ENCODE data around the gene SLC7A6OS.
A peak's percentile ranks its signal among the peaks of the same experiment; 100 is the strongest.
"Not testable (repeated sequence)": the region's sequence is repeated elsewhere in the genome, so short reads cannot be mapped to it uniquely, and the experiment has no call there.

Gene SLC7A6OS

DNA sequence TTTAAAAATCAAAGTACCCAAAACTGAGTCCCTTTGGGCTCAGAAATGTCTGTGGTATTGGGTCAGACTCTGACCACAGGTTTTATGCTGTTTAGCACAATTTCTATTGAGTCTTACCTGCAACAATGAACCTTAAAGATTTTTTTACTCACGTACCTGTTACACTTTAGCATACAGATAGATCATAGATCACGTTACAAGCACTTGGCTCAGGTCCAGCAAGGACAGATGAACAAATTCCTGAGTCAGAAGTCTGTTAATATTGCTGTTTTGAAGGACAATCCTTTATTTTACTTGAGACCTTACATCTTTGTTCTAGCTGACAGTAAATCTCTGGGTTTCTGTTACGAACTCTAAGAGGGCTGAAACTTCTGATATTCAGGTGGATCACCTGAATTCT, 12.8 kb downstream of the SLC7A6OS start:
- no peak for DNase-seq

DNA sequence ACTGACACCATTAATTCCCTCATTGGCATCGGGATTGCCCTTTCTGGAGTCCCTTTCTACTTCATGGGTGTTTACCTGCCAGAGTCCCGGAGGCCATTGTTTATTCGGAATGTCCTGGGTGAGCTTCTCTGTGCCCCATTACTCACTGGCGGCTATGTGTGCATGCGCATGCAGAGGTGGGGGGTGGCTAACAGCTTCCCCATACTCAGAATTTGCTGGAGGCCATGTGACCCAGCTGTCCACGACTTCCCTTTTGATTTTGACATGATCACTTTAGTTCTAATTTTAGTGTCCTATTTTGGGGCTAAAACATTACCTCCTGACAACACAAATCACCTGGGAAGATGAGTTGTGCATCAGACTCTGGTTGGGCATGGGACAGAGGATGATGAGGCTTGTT, 14.1 kb downstream of the SLC7A6OS start:
- no peak for DNase-seq

DNA sequence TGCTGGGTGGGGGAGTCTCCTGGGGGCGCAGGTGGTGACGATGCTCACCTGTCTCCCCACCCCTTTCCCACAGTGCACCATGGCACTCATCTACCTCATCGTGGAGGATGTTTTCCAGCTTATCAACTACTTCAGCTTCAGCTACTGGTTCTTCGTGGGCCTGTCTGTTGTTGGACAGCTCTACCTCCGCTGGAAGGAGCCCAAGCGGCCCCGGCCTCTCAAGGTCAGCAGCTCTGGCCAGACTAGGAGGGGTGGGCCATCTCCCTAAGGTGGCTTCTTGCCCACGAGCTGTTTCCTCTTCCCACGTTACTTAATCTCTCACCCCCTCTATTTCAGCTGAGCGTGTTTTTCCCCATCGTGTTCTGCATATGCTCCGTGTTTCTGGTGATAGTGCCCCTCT, 14.5 kb downstream of the SLC7A6OS start:
- DNase-seq = no peak

DNA sequence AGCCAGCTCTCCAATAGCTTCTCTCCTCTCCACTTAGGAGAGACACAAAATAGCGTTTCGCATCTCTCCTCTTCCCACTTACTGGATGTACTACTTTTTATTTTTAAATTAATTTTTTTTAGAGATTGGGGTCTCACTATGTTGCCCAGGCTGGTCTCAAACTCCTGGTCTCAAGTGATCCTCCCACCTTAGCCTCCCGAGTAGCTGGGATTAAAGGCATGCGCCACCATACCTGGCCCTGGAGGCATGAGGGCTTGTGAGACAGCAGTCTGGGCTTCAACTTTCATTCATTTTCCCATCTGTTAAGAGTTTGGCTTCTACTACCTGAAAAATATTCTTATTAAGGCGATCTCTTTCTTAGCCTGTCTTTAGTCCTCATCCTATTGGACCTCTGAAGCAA, 18.3 kb downstream of the SLC7A6OS start:
- DNase-seq = no peak

DNA sequence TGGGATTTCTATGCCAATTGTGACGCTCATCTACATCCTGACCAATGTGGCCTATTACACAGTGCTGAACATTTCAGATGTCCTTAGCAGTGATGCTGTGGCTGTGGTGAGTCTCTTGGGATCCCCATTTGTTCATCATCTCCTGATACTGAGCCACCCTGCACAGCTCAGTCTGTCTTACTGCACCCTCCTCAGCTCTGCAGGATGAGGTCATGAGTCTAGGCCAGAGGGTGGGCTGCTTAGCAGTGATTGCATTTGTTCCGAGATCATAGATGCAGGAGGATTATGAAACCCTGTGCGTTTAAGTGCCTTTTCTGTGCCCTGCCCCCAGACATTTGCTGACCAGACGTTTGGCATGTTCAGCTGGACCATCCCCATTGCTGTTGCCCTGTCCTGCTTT, 19.5 kb downstream of the SLC7A6OS start:
- no peak for DNase-seq

DNA sequence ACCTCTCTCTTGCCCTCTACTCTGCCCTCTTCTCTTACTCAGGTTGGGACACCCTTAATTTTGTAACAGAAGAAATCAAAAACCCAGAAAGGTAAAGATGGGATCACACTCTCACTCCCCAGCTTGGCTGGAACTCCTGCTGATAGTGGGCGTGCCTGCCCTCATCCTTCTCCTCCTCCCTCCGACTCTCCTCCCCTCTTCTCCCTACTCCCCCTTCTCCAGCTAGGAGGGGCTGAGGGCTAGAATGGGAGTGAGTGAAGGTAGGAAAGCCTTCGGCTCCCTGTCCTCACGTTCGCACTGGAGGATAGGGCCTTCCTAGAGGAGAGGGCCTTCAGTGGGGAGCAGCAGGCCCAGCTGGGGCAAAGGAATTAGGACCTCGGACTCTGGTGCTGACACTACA, 20.3 kb downstream of the SLC7A6OS start:
- no peak for DNase-seq

DNA sequence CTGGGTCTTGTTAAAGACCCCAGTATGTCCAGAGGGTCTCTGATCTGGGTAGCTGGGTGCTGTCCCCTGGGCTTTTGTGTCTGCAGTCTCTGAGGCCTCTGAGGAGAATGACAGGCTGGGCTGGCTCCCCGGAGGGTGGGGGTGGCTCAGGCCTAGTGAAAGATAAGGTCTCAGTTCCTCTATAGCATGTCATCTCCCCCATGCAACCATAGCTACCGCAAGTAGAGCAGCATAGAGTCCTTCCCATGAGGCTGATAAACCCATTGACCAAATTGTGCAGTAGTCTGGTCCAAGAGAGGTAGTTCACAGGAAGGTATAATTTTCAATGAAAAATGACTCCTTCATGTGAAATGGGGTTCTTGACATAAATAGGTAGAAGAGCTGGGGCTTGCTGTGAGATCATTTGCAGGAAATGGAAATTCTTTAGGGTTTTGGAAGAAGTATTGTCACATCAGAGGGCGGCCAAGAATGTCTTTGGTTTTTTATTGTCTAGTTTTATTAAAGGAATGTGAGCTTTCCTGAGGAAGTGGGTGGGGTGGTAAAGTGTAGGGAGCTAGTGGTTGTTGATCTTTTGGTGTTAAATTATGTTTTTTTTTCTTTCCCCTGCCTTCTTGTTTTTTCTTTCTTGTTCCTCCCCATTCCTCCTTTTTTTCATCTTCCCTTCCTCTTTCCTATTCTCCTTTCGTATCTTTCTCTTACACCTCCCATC, 21.0 kb downstream of the SLC7A6OS start:
- DNase-seq = peak; percentile 52 to 55

DNA sequence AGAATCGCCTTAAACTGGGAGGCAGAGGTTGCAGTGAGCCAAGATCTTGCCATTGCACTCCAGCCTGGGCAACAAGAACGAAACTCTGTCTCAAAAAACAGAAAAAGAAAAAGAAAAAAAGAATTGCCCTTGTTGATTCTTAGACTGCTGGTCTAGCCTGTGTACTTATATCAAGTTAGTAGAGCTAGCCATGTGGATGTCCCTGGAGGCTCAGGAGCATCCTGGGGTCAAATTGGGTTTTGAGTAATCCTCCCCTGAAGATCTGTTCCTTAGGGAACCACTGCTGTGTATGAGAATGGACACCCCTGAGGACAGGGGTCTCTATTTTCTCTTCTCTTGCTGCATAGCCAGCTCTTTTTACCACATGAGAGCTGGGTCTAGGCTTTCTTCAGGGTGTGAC, 21.5 kb downstream of the SLC7A6OS start:
- no peak for DNase-seq

DNA sequence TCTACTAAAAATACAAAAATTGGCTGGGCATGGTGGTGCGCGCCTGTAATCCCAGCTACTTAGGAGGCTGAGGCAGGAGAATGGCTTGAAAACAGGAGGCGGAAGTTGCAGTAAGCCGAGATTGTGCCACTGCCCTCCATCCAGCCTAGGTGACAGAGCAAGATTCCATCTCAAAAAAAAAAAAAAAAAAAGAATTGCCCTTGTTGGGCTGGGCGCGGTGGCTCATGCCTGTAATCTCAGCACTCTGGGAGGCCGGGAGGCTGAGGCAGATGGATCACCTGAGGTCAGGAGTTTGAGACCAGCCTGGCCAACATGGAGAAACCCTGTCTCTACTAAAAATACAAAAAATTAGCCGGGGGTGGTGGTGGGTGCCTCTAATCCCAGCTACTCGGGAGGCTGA, 21.9 kb downstream of the SLC7A6OS start:
- DNase-seq = not testable (repeated sequence)

DNA sequence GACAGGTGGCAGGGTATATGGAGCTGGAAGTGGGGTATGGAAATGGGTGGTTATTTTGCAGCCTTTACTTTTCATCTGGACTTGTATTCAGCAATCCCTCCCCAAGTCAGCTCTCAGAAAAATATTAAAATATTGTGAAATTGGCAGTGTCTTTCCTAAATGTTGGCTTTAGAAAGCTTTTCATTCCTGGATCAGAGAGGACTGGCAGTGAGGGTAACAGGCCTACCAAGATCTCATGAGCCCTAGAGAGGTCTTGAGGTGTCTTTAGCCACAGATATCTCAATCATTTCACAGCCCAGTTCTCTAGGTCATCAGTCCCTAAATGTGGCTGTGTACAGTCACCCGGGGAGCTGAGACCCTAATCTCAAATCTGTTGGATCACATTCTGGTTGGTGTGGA, 22.5 kb downstream of the SLC7A6OS start:
- no peak for DNase-seq

DNA sequence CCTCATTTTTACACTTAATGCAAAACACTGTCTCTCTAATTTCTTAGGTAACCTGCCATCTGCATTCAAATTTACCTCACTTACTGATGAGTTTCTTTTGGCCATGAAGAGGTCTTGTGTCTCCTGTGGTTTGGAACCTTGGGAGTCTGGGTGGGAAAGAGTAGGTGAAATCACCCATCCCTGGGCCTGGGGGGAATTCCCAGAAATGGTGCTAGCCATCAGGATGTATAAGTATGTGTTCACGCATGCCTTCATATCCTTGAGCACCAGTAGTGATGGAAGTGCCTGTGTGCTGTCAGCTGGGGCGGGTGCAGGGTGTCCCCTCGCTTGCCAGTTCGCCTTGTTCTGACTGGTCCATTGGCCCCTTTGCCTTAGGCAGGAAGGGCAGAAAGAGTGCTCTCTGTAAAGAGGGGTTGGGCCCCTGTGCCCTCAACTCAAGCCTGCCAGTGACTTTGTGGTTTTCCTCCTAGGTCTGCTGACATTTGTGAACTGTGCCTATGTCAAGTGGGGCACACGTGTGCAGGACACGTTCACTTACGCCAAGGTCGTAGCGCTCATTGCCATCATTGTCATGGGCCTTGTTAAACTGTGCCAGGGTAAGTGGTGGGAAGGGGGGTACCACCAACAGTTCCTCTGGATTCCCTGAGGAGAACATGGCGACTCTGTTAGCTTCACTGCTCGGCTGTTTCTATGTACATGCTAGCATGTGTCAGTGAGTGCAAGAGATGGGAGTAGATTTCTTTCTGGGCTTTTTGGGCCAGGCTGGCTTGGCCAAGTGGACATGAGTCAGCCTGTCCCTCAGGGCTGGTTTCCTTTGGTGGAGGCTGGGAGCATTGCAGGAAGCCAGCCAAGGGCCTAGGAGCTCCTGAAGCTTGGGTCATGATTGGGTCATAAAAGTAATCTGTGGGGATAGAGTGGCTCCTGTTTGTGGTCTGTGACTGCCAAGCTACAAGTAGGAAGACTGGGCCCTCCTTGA, 23.2 kb downstream of the SLC7A6OS start:
- no peak for DNase-seq

DNA sequence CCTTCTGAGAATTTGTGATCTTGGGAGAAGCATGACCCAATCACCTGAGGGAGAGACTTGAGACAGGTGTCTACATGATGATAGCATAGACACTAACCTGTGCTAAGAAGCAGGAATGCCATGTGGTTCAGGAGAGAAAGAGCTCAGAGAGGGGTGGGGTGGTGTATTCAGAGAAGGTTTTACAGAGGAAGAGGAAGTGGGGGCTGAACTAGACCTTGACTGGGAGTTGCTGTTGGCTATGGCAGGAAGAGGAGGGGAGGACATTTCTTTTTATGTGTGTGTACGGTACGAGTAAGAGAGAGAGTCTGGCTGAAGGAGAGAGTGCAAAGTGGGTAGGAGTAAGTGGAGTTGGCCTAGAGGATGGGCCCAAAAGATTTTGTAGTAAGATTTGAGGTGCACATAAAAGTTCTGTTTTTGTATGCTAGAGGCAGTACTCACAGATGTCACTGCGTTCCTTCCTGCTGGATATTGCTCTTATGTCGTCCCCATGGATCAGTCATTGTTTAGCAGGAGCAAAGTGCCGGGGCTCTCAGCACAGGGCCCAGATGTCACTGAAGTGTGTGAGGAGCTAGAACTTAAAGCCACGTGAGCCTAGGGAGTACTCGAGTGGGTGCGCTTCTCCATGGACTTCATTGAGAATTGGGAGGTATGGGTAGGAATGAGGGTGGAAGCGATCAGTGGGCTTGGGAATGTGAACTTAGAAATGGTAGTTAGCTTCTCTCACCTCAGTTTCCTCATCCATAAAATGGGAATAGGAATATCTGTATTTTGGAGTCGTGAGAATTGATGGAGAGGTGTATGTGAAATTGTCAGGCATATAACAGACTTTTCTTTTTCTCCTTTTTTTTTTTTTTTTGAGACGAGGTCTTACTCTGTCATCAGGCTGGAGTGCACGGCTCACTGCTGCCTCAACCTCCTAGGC, 24.3 kb downstream of the SLC7A6OS start:
- no peak for DNase-seq

DNA sequence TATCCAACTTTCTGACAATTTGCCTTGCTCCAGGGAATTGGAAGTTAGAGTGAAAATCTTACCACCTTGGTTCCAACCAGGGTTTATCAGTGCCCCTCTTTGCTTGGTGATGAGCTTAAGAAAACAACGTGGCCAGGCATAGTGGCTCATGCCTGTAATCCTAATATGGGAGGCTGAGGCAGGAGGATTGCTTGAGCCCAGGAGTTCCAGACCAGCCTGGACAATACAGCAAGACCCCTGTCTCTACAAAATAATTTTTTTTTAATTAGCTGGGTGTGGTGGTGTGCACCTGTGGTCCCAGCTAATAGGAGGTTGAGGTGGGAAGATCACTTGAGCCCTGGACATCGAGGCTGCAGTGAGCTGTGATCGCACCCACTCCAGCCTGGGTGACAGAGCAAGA, 25.1 kb downstream of the SLC7A6OS start:
- no peak for DNase-seq

DNA sequence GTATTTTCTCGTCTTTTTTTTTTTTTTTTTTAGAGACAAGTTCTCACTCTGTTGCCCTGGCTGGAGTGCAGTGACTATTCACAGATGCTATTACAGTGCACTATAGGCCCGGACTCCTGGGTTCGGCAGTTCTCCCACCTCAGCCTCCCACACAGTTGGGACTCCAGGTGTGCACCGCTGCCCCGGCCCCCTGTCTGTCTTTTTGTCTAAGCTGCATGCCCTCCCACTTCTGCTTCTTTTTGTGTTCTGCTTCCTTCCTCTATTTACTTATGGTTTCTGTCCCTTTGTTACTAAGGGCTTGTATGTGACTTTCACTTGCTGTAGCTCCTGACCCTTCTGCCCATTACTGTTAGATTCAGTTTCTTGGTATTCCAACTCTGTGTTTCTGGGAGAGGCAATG, 25.9 kb downstream of the SLC7A6OS start:
- no peak for DNase-seq

DNA sequence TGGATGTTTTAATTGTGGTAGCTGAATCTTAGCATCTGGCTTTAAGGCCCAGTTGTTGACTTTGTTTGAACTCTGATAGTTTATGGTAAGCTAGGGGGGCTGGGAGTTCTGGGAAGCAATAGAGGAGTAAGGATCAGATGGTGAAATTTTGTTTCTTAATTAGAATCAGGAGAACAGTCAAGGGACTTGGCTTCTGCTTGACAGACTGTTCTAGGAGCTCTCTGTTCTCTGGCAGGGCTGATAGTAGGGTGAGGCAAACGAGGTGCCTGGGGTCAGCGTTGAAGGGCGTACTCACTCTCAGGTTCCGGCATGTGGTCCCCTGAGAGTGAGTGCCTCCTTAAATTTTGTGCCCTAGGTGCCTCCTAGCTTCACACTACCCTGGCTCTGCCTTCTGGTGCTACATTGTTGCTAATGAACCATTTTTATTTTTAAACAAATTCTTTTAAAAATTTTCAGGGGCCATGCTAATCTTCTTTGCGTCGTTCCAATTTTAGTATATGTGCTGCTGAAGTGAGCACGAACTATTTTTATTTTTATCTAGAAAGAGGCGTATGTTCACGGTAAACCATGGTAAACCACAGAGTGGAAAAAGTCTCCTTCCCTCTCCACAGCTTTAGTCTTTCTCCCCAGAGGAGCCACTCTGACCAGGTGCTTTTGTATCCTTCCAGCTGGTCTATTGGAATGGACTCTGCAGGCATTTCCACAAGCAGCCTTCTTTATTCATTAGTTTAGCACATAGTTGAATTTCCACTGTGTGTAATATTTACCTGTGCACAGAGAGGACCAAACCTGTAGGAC, 26.7 kb downstream of the SLC7A6OS start:
- no peak for DNase-seq

DNA sequence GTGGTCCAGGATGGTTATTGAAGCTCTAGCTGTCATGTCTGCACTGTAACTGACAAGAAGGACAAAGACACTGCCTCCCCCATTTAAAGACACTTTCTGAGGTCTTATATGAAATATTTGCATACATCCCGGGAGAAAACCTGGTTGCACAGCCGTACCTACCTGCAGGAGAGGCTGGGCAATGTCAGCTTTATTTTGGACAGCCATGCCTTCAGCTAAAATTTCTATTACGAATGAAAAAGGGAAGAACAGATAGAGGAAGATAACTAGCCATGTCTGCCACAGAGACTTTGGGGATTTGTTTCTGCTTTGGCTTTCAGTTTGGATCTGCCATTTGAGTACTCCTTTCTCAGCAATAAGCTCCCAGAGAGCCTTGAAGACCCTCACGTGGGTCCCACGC, 27.4 kb downstream of the SLC7A6OS start:
- no peak for DNase-seq

DNA sequence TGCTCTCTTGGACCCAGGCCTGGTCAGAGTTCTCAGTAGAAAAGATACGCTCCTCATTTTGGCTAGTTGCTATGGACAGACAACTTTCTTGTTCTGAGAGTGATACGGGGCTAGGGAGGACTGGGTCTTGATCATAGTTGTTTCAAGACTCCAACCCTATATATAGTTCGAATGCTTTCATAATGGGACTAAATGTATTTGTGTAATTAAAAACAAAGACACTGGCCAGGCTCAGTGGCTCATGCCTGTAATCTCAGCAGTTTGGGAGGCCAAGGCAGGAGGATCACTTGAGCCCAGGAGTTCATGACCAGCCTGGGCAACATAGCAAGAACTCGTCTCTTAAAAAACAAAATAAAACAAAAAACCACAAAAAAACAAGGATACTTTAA, 28.7 kb downstream of the SLC7A6OS start:
- DNase-seq = no peak

DNA sequence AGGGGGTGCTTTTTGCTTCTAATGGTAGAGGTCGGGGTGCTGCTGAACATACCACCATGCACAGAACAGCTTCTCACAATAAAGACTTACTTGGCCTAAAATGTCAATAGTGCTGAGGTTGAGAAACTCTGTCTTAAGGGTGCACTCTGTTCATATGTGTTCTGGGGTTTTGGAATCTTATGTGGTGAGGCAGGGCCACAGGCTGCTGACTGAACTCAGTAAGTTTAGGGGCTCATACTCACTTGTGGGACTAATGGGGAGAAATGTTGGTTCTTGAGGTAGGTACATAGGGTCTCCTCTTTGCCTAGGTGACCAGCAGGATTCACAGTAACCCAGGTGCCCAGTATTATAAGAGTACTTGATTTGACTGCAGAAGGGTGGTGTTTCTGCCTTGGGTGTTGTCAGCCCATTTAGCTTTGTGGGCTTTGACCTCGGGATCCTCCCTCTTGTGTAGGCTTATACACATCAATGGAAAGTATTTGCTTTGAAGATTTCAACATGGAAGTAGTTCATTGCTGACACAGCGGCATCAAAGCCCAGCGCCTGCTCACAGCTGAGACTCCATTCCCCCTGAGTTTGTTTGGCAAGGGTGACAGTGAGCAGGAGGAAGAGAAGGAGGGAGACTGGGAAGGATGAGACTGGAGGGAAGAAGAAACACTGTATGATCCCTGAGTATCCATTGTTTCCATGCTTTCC, 29.2 kb downstream of the SLC7A6OS start:
- peak; percentile 26 to 36 for DNase-seq

DNA sequence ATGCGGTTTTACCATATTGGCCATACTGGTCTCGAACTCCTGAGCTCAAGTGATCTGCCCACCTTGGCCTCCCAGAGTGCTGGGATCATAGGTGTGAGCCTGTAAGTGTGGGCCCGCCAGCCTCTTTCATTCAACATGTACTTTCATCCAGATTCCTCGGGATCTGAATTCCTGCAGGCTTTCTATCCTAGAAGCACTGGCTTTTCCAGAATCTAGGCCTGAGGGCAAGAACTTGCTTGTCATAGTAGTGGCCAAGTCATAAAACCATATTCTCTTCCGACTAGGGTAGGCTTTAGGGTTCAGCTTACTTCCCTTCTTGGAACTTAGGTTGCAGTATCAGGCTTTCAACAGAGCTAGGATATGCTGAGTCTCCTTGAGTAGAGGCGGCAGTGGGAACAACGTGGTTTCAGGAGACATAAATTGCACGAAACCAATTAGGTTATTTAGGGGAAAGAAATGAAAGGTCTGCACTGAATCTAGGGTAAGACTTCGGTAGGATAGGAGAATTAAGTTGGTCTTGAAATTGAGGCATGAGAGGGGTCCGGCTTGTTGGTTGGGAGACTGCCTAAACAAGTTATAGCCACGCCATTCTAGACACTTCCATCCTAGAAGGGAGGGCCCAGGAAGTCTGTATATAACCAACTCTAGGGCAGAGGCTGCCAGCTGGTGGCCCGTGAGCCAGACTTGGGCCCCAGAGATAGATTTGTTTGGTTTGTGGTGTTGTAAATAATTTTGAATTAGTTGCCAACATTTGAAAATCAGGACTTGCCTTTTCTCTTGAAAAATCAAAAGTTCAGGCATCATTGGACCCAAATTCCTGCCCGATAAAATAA, 30.8 kb downstream of the SLC7A6OS start:
- DNase-seq = no peak

DNA sequence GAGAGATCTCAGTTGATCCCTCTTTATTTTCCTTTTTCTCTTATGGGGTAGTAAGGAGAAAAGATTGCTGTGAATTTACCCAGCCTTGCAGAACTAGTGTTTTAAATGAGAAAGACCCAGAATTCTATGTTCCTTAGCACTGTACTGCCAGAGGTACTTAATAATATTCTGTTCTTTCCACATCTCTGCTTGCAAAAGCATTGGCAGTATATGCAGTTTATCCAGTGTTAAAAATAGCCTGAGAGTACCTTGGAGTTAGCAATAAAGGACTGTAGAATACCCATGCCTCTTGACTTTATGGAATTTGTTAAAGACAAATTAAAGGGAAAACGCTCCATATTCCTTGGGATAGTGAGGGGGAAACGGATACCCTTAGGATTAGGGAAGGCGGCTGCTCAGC, 34.5 kb downstream of the SLC7A6OS start:
- no peak for DNase-seq
